HepG2 (cell line): ENCODE results near the gene LRRC8D. TPM values are rescaled to one million over a fixed set of nuclear protein-coding genes. Genes with fewer than 3 reads are reported as not detected.

Experiments
- ATAC-seq: fragments of 200-7000 bp; cut with Tn5 transposase; 3 replicates; pipeline ENCODE4 v1.9.1; 2020; ENCODE audit warnings: mild to moderate bottlenecking, moderate library complexity
- BruUV-seq: library from RNA; stranded (reverse); fragments of 400-500 nt; replicated peaks from 2 replicates; lab custom pipeline; 2021; lab: Mats Ljungman, UMichigan
- CTCF ChIA-PET: fragments of 300-600 bp; formaldehyde crosslinking; extraction: SDS; loops from one replicate; lab custom pipeline; 2021; ENCODE audit warnings: low total read pairs, inconsistent platforms, low intra/inter-chr PET ratio; lab: Yijun Ruan, JAX
- POLR2A ChIA-PET: fragments of 350-600 bp; sonication (Branson Sonifier 250); formaldehyde crosslinking; loops from one replicate; lab custom pipeline; 2020; ENCODE audit warnings: antibody characterized with exemption, inconsistent platforms; lab: Yijun Ruan, JAX
- DNase-seq: peaks from one replicate; pipeline ENCODE4 v3.0.0-alpha.2; 2015; ENCODE audit warnings: low spot score
- FAIRE-seq: peaks from 3 replicates; lab custom pipeline; 2011; peaks lifted over from hg19 to GRCh38; lab: Jason Lieb, UNC
- H2AFZ ChIP-seq: one replicate; pipeline ENCODE4 v1.6.1; 2011; ENCODE audit warnings: low read length, inconsistent platforms
- H3K27ac ChIP-seq: fragments of 300-600 bp; 3 replicates; pipeline ENCODE4 v1.8.0; 2011; ENCODE audit warnings: mixed run types, mild to moderate bottlenecking, mixed read lengths, low read length, inconsistent platforms; ENCODE audit not compliant: insufficient read depth; ENCODE audit errors: extremely low read length
- H3K27me3 ChIP-seq, 2 experiments: fragments of 200-600 bp in 1 of 2; 2 replicates in 1 of 2; 3 replicates in 1 of 2; pipeline versions ENCODE4 v1.6.0 to v1.8.0; 2011; ENCODE audit warnings: low read length in 2 of 2, mild to moderate bottlenecking in 2 of 2, moderate library complexity in 2 of 2, inconsistent platforms in 1 of 2; ENCODE audit not compliant: insufficient read depth in 2 of 2, control insufficient read depth in 1 of 2
- H3K36me3 ChIP-seq, 2 experiments: fragments of 200-600 bp in 1 of 2; replicated peaks in 1 of 2; 2 replicates in 1 of 2; 3 replicates in 1 of 2; pipeline versions ENCODE4 v1.5.1 to v1.8.0; 2011; ENCODE audit warnings: low read length in 2 of 2, inconsistent platforms in 1 of 2; ENCODE audit not compliant: insufficient read depth in 2 of 2, control insufficient read depth in 1 of 2
- H3K4me1 ChIP-seq: 2 replicates; pipeline ENCODE4 v1.5.1; 2012; ENCODE audit warnings: low read length, inconsistent platforms; ENCODE audit not compliant: insufficient read depth
- H3K4me2 ChIP-seq: 2 replicates; pipeline ENCODE4 v1.6.0; 2011; ENCODE audit warnings: low read depth, low read length, inconsistent platforms
- H3K4me3 ChIP-seq, 3 experiments: fragments of 200-600 bp in 1 of 3; sonication (generic), shearing (Covaris generic) in 1 of 3; replicated peaks in 1 of 3; 2 replicates each; pipeline ENCODE4 v1.5.1; 2011 to 2016; ENCODE audit warnings: low read length in 3 of 3, inconsistent platforms in 2 of 3, low read depth in 2 of 3, mild to moderate bottlenecking in 2 of 3, control low read depth in 1 of 3, mixed read lengths in 1 of 3; ENCODE audit not compliant: insufficient read depth in 1 of 3
- H3K79me2 ChIP-seq: one replicate; pipeline ENCODE4 v1.6.1; 2011; ENCODE audit warnings: low read length, inconsistent platforms; ENCODE audit not compliant: insufficient read depth
- H3K9ac ChIP-seq: 2 replicates; pipeline ENCODE4 v1.6.0; 2011; ENCODE audit warnings: mild to moderate bottlenecking, low read depth, low read length, inconsistent platforms; ENCODE audit not compliant: insufficient read depth
- H3K9me3 ChIP-seq: 2 replicates; pipeline ENCODE4 v1.5.1; 2012; ENCODE audit warnings: mild to moderate bottlenecking, low read length
- H4K20me1 ChIP-seq: 2 replicates; pipeline ENCODE4 v1.6.0; 2011; ENCODE audit warnings: inconsistent platforms, mild to moderate bottlenecking, low read length, moderate library complexity; ENCODE audit not compliant: insufficient read depth
- ATF3 ChIP-seq: sonication (generic); formaldehyde crosslinking; IDR thresholded peaks from 2 replicates; pipeline ENCODE4 v1.4.0; 2020; ENCODE audit warnings: missing genetic modification reagents
- CHCHD3 ChIP-seq: sonication (generic); formaldehyde crosslinking; IDR thresholded peaks from 2 replicates; pipeline ENCODE4 v1.8.0; 2022; ENCODE audit warnings: mild to moderate bottlenecking, missing genetic modification reagents, moderate library complexity
- NR2C2 ChIP-seq: sonication (generic); formaldehyde crosslinking; IDR thresholded peaks from 2 replicates; pipeline ENCODE4 v1.4.0; 2020; ENCODE audit warnings: missing genetic modification reagents, mild to moderate bottlenecking, moderate library complexity, borderline replicate concordance
- RELA ChIP-seq: sonication (generic); formaldehyde crosslinking; IDR thresholded peaks from 2 replicates; pipeline ENCODE4 v1.4.0; 2020; ENCODE audit warnings: missing genetic modification reagents
- SMAD9 ChIP-seq: sonication (generic); formaldehyde crosslinking; IDR thresholded peaks from 2 replicates; pipeline ENCODE4 v1.5.1; 2020; ENCODE audit warnings: mild to moderate bottlenecking, missing genetic modification reagents
- ZFX ChIP-seq: sonication (generic); formaldehyde crosslinking; IDR thresholded peaks from 2 replicates; pipeline ENCODE4 v1.4.0; 2020; ENCODE audit warnings: mild to moderate bottlenecking, low read depth, missing genetic modification reagents, moderate library complexity
- ZMYM3 ChIP-seq: sonication (generic); formaldehyde crosslinking; IDR thresholded peaks from 2 replicates; pipeline ENCODE4 v1.5.1; 2020; ENCODE audit warnings: mild to moderate bottlenecking, missing genetic modification reagents
- ZNF263 ChIP-seq: sonication (generic); formaldehyde crosslinking; IDR thresholded peaks from 2 replicates; pipeline ENCODE4 v1.4.0; 2020; ENCODE audit warnings: missing genetic modification reagents
- ZNF354B ChIP-seq: sonication (generic); formaldehyde crosslinking; IDR thresholded peaks from 2 replicates; pipeline ENCODE4 v1.8.0; 2022; ENCODE audit warnings: mild to moderate bottlenecking, missing genetic modification reagents
- ZNF816 ChIP-seq: sonication (generic); formaldehyde crosslinking; IDR thresholded peaks from 2 replicates; pipeline ENCODE4 v1.8.0; 2022; ENCODE audit warnings: missing genetic modification reagents, mild to moderate bottlenecking, borderline replicate concordance
- ZSCAN12 ChIP-seq: sonication (generic); formaldehyde crosslinking; IDR thresholded peaks from 2 replicates; pipeline ENCODE4 v1.9.0; 2021; ENCODE audit warnings: mild to moderate bottlenecking, missing genetic modification reagents
- WGBS: methylation state at CpG from one replicate; pipeline ENCODE4 v1.1.6; 2017; ENCODE audit warnings: low lambda C conversion rate; 5-methylcytosine and 5-hydroxymethylcytosine counted together
- in situ Hi-C: cut with HindIII; loops from 2 replicates; pipeline ENCODE4 v1.10.0; 2017; ENCODE audit warnings: low pct_unique_long_range_greater_than_20kb; ENCODE audit not compliant: extremely low pct_ligation_motif_present
- intact Hi-C: fragments of 100-400 bp; cut with micrococcal nuclease; formaldehyde crosslinking; loops from one replicate; pipeline ENCODE4 v1.10.0; 2022; ENCODE audit not compliant: unreplicated experiment
- polyA plus RNA-seq, 8 experiments: library from polyadenylated mRNA; depleted of rRNA in 3 of 8; stranded (reverse) in 7 of 8; unstranded in 1 of 8; fragments of >200 nt; fragmentation: Illumina TruSeq in 4 of 8; extraction: Trizol in 4 of 8; gene quantifications; 2 replicates each; pipeline versions ENCODE4 v1.2.1 to v1.2.3, GENCODE V29; 2011 to 2016; ENCODE audit warnings: low read depth in 4 of 8, missing spikeins in 1 of 8, mixed read lengths in 1 of 8; ENCODE audit not compliant: insufficient read depth in 1 of 8
- total RNA-seq, 5 experiments: library from RNA; depleted of rRNA; stranded (reverse); fragments of >200 nt; fragmentation: Illumina TruSeq; extraction: Trizol; gene quantifications; 2 replicates each; pipeline ENCODE4 v1.2.3, GENCODE V29; 2016; ENCODE audit warnings: low read depth in 1 of 5
- TF ChIP-seq, protein P1 (sequence below): IDR thresholded peaks from 2 replicates; pipeline ENCODE4 v1.6.1; 2016; ENCODE audit warnings: mild to moderate bottlenecking, missing biosample characterization, missing genetic modification reagents
- TF ChIP-seq, protein P2 (sequence below): sonication (generic); formaldehyde crosslinking; IDR thresholded peaks from 2 replicates; pipeline ENCODE4 v1.4.0; 2020; ENCODE audit warnings: mild to moderate bottlenecking, missing genetic modification reagents
- TF ChIP-seq, protein P3 (sequence below): sonication (generic); formaldehyde crosslinking; IDR thresholded peaks from 2 replicates; pipeline ENCODE4 v1.8.0; 2022; ENCODE audit warnings: mild to moderate bottlenecking, missing genetic modification reagents; ENCODE audit not compliant: insufficient replicate concordance

Gene LRRC8D
- total and polyA plus RNA-seq, 2 of the 13 experiments (the other 11 are each of a cell fraction or from before 2014, with no cell fraction given): 29.9 to 45.5 TPM

DNA sequence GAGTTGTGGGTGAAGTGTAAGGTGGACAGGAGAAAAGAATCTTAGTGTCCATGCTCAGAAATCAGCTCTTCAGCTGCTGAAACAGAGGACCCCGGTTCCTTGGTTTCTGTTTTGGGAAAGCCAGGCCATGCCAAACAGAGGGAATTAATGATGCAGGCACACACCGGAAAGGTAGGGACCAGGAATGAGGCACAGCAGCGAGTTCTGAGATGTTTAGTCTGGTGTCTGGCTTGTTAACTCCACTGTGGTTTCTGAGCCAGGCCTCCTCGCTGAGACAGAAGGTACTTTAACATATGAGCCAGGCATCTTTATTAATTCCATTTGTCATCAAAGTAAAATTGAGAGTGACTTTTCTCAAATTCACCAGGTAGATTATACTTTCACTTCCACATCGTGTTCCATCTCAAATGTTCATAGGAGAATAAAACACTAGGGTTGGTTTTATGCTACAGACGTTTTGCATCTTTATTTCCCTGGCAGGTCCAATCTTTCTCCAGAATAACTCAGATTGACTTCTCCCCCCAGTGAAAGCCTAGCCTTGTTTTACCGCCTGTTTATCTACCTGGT, 23.5 kb downstream of the LRRC8D start:
- in situ Hi-C loops: no loop called here
- no peak for DNase-seq
- ATAC-seq: no peak
- POLR2A ChIA-PET: interaction anchor here (1.4 to 5.9 kb wide), 3 partner anchors 11 to 23 kb away, joined by 4 to 38 read pairs (median 17); partner anchors contain the start of gene LRRC8D
- 92% methylated on average over 6 of the region's 7 CpGs for whole genome bisulfite sequencing
- Histone ChIP-seq H4K20me1 (no peaks in the 10 kb centered on the region), H3K4me2 (peak overlapping the region; percentile 68), H3K4me1 (peaks cover 56% of the 10 kb centered on the region), H3K9me3 (no peaks in the 10 kb centered on the region), H3K27me3 (no peaks in the 10 kb centered on the region), H3K9ac (peak overlapping the region; percentile 69; the same call in 1 of the 2 replicates), H3K79me2 (peaks cover 53% of the 10 kb centered on the region), H3K4me3 (peak overlapping the region; percentile 55 to 73 (median 60); a peak in 5 of 6 replicates), H3K36me3 (peaks cover 0 to 44% of the 10 kb centered on the region in 2 experiments), H2AFZ (no peak overlapping the region), H3K27ac (peak overlapping the region; percentile 75)
- CTCF ChIA-PET: no interaction called here
- BruUV-seq: TSS peak; percentile 18
- intact Hi-C loops: no loop called here
- no peak for TF ChIP-seq ZSCAN12 (CRISPR knock-in tag)
- no peak for TF ChIP-seq NR2C2
- TF ChIP-seq, protein P1, sequence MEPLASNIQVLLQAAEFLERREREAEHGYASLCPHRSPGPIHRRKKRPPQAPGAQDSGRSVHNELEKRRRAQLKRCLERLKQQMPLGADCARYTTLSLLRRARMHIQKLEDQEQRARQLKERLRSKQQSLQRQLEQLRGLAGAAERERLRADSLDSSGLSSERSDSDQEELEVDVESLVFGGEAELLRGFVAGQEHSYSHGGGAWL: no peak
- no peak for TF ChIP-seq ATF3 (CRISPR knock-in tag)
- no peak for FAIRE-seq

- Histone ChIP-seq H3K36me3 (peaks cover 0 to 44% of the 10 kb centered on the region in 2 experiments), H4K20me1 (no peaks in the 10 kb centered on the region; the same call in 1 of the 2 replicates), H2AFZ (no peak overlapping the region), H3K9me3 (no peaks in the 10 kb centered on the region), H3K4me2 (no peak overlapping the region), H3K27me3 (no peaks in the 10 kb centered on the region), H3K27ac (no peak overlapping the region), H3K4me3 (no peak overlapping the region), H3K79me2 (peaks cover 49% of the 10 kb centered on the region), H3K4me1 (peaks cover 50% of the 10 kb centered on the region), H3K9ac (no peak overlapping the region)
- DNase-seq: no peak
- BruUV-seq: no TSS peak
- WGBS: 93% methylated on average over 5 of the region's 5 CpGs
- ChIA-PET POLR2A (interaction anchor here (1.0 kb wide), 1 partner anchor 23 kb away, joined by 3 read pairs; no protein-coding TSS in a partner anchor), CTCF (no interaction called here)
- FAIRE-seq: no peak
- in situ Hi-C loops (no loop called here), intact Hi-C loops (no loop called here)
- ATAC-seq: no peak
- no peak for TF ChIP-seq RELA
- no peak for TF ChIP-seq ZNF816 (CRISPR knock-in tag)
- no peak for TF ChIP-seq CHCHD3 (CRISPR knock-in tag)
- TF ChIP-seq SMAD9: no peak
- TF ChIP-seq, protein P2, sequence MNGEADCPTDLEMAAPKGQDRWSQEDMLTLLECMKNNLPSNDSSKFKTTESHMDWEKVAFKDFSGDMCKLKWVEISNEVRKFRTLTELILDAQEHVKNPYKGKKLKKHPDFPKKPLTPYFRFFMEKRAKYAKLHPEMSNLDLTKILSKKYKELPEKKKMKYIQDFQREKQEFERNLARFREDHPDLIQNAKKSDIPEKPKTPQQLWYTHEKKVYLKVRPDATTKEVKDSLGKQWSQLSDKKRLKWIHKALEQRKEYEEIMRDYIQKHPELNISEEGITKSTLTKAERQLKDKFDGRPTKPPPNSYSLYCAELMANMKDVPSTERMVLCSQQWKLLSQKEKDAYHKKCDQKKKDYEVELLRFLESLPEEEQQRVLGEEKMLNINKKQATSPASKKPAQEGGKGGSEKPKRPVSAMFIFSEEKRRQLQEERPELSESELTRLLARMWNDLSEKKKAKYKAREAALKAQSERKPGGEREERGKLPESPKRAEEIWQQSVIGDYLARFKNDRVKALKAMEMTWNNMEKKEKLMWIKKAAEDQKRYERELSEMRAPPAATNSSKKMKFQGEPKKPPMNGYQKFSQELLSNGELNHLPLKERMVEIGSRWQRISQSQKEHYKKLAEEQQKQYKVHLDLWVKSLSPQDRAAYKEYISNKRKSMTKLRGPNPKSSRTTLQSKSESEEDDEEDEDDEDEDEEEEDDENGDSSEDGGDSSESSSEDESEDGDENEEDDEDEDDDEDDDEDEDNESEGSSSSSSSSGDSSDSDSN (CRISPR knock-in tag): no peak
- no peak for TF ChIP-seq ZNF263 (CRISPR knock-in tag)
- TF ChIP-seq ZNF354B (CRISPR knock-in tag): no peak
- no peak for TF ChIP-seq ZMYM3
- no peak for TF ChIP-seq ZFX (CRISPR knock-in tag)
- TF ChIP-seq, protein P3, sequence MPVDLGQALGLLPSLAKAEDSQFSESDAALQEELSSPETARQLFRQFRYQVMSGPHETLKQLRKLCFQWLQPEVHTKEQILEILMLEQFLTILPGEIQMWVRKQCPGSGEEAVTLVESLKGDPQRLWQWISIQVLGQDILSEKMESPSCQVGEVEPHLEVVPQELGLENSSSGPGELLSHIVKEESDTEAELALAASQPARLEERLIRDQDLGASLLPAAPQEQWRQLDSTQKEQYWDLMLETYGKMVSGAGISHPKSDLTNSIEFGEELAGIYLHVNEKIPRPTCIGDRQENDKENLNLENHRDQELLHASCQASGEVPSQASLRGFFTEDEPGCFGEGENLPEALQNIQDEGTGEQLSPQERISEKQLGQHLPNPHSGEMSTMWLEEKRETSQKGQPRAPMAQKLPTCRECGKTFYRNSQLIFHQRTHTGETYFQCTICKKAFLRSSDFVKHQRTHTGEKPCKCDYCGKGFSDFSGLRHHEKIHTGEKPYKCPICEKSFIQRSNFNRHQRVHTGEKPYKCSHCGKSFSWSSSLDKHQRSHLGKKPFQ (CRISPR knock-in tag): no peak
These were observed 24.0 kb downstream of the LRRC8D start for GRCh38 chr1:89844860-89845259.
